Adrenal gland (tissue), 12 donors: ENCODE data around the gene MAX. TPM values are rescaled to one million over a fixed set of nuclear protein-coding genes. Genes with fewer than 3 reads are reported as not detected.

Source experiments
- DNase-seq, 7 donors: peaks; one replicate each; pipeline ENCODE4 v3.0.0-alpha.2; 2019 to 2020
- H3K27ac ChIP-seq, 5 donors: fragments of 200-600 bp; sonication (generic) in 4 of 5; 1 replicate in 3 of 5; 2 replicates in 2 of 5; pipeline versions ENCODE4 v1.5.1 to v1.8.0; 2016 to 2020; ENCODE audit warnings: mild to moderate bottlenecking in 1 of 5
- H3K27me3 ChIP-seq: fragments of 200-600 bp; 2 replicates; pipeline ENCODE4 v1.8.0; 2021
- H3K36me3 ChIP-seq, 2 donors: fragments of 200-600 bp; replicated peaks in 1 of 2; 1 replicate in 1 of 2; 2 replicates in 1 of 2; pipeline versions ENCODE4 v1.5.1 to v1.8.0; 2018 to 2022
- H3K4me1 ChIP-seq, 2 donors: fragments of 200-600 bp; replicated peaks in 1 of 2; 1 replicate in 1 of 2; 2 replicates in 1 of 2; pipeline versions ENCODE4 v1.5.1 to v1.8.0; 2018 to 2021
- H3K4me3 ChIP-seq, 4 donors: fragments of 200-600 bp; sonication (generic) in 3 of 4; one replicate each; pipeline ENCODE4 v1.5.1; 2016 to 2018
- H3K9me3 ChIP-seq, 3 donors: fragments of 200-600 bp; sonication (generic) in 1 of 3; replicated peaks in 1 of 3; 1 replicate in 2 of 3; 2 replicates in 1 of 3; pipeline versions ENCODE4 v1.5.1 to v1.8.0; 2016 to 2021
- POLR2A ChIP-seq, 2 donors: fragments of 450-650 bp; IDR thresholded peaks; one replicate each; pipeline ENCODE4 v1.6.1; 2017; ENCODE audit warnings: antibody characterized with exemption in 2 of 2, mild to moderate bottlenecking in 2 of 2, moderate library complexity in 1 of 2
- WGBS, 4 donors: extraction: QIAGEN DNeasy Blood & Tissue Kit in 2 of 4; methylation state at CpG; one replicate each; pipeline versions ENCODE4 v1.1.5 to v1.1.7; 2013 to 2017; 5-methylcytosine and 5-hydroxymethylcytosine counted together
- intact Hi-C, 2 donors: fragments of 100-400 bp; cut with DNase I; formaldehyde crosslinking; loops; one replicate each; pipeline versions ENCODE4 v1.14.1 to v1.15.0; 2022 to 2023
- polyA plus RNA-seq, 3 donors: library from polyadenylated mRNA; stranded (reverse); fragments of 200-250 nt in 2 of 3; fragments of 350-450 nt in 1 of 3; fragmentation: Illumina TruSeq in 1 of 3; extraction: RNeasy Lipid Tissue Mini Kit (QIAGEN cat#74804) in 1 of 3; gene quantifications; one replicate each; pipeline ENCODE4 v1.2.3, GENCODE V29; 2013 to 2014
- total RNA-seq, 9 donors: library from RNA; depleted of rRNA in 4 of 9; stranded (reverse); fragments of >200 nt in 4 of 9; fragments of 120-200 nt in 1 of 9; fragmentation: NEBNext Ultra II Directional in 1 of 9; extraction: Animal tissue kit (Norgen Biotek cat#: 25700) in 1 of 9; gene quantifications; one replicate each; pipeline versions ENCODE4 v1.1.0 to v1.2.4, GENCODE V29; 2013 to 2023
- TF ChIP-seq, protein P1 (sequence below), 6 experiments: fragments of 450-650 bp in 4 of 6; fragments of 200-600 bp in 2 of 6; sonication (generic) in 1 of 6; IDR thresholded peaks; 1 replicate in 5 of 6; 2 replicates in 1 of 6; pipeline versions ENCODE4 v1.5.1 to v1.8.0; 2016 to 2021; ENCODE audit warnings: antibody characterized with exemption in 6 of 6, mild to moderate bottlenecking in 2 of 6, moderate library complexity in 1 of 6
- donor health status: healthy with polysubstance abuse.
- donor health status: Bipolar disorder and iron deficiency.
- donor health status: DM: yes; HTN: yes; CAD: no.
- donor health status: DM: no; HTN: no; CAD: no.
- donor health status: DM: no; HTN: no; CAD: no.
- donor health status: DM: yes; HTN: yes; CAD: no.

The MAX gene
- total and polyA plus RNA-seq, 12 donors, result 31.5 to 114 (median 55.2) TPM

DNA sequence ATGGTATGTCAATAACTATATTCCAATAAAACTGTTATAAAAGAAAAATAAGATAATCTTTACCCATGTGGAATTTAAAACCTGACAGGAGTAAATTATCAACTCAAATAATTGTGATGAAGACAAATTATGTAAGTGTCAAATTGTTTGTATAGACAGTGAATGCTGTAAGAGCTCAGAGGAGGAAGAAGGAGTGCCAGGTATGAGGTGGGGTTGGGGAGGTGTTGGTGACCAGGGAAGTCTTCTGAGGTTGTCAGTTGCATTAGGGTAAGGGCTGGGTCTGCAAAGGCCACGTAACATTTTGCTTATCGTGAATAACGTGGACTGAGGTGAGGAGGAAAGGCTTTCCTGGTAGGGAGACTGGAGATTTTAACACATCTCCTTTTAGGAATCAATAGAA lies 2.5 kb upstream of the MAX start:
- Histone ChIP-seq H3K9me3 (no peaks in the 10 kb centered on the region), H3K4me1 (peaks cover 8 to 16% of the 10 kb centered on the region in 2 donors), H3K27me3 (no peaks in the 10 kb centered on the region), H3K27ac (no peak overlapping the region), H3K36me3 (no peaks in the 10 kb centered on the region), H3K4me3 (no peak overlapping the region)
- no peak for TF ChIP-seq POLR2A (IDR thresholded peaks at IDR 0.05)
- TF ChIP-seq, protein P1, sequence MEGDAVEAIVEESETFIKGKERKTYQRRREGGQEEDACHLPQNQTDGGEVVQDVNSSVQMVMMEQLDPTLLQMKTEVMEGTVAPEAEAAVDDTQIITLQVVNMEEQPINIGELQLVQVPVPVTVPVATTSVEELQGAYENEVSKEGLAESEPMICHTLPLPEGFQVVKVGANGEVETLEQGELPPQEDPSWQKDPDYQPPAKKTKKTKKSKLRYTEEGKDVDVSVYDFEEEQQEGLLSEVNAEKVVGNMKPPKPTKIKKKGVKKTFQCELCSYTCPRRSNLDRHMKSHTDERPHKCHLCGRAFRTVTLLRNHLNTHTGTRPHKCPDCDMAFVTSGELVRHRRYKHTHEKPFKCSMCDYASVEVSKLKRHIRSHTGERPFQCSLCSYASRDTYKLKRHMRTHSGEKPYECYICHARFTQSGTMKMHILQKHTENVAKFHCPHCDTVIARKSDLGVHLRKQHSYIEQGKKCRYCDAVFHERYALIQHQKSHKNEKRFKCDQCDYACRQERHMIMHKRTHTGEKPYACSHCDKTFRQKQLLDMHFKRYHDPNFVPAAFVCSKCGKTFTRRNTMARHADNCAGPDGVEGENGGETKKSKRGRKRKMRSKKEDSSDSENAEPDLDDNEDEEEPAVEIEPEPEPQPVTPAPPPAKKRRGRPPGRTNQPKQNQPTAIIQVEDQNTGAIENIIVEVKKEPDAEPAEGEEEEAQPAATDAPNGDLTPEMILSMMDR (IDR thresholded peaks at IDR 0.05), result no peak
- 87 to 95% (median 93%) methylated on average over 3 of the region's 3 CpGs for WGBS, 4 donors
- DNase-seq, result no peak
- intact Hi-C loops, result no loop called here

DNA sequence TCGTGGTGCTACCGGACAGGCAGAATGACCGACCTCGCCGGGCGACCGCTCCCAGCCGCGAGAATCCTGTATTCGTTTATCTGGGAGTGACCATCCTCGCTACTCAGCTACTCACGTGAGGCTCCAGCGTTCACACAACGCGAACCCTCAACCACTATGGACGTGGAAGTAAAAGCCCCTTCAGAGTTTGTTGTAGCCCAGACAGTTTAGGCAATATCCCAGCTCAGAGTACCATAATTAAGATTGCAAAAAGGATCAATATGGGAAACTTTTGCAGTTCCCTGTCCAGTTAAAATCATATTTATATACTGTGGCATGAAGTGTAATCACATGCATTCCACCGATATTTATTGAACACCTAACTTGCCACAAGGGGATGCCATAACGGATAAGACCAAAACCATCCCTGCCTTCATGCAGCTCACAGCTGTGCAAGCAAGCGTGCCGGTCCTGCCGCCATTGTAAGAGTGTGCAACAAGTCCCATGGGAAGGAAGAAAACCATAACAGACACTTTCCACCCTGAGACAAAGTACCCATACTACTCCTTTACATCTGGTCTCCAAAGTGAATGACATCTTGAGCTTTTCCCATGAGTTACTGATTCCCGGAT lies 938 bp upstream of the MAX start:
- Histone ChIP-seq H3K27me3 (no peaks in the 10 kb centered on the region), H3K4me3 (peak overlapping the region; percentile 4 to 90 (median 74)), H3K4me1 (peaks cover 12 to 32% of the 10 kb centered on the region in 2 donors), H3K36me3 (no peaks in the 10 kb centered on the region), H3K27ac (peak overlapping the region in 4 of 5 donors; percentile 27 to 69 (median 60)), H3K9me3 (no peaks in the 10 kb centered on the region)
- 8 to 18% (median 11%) methylated on average over 12 to 22 of the region's 22 CpGs for WGBS, 4 donors
- DNase-seq, result peak in 2 of 7 donors; percentile 23 to 37
- intact Hi-C loops, result no loop called here
- TF ChIP-seq, protein P1 (IDR thresholded peaks at IDR 0.05), result peak in 1 of 6 experiments; percentile 8
- TF ChIP-seq POLR2A (IDR thresholded peaks at IDR 0.05), result no peak

DNA sequence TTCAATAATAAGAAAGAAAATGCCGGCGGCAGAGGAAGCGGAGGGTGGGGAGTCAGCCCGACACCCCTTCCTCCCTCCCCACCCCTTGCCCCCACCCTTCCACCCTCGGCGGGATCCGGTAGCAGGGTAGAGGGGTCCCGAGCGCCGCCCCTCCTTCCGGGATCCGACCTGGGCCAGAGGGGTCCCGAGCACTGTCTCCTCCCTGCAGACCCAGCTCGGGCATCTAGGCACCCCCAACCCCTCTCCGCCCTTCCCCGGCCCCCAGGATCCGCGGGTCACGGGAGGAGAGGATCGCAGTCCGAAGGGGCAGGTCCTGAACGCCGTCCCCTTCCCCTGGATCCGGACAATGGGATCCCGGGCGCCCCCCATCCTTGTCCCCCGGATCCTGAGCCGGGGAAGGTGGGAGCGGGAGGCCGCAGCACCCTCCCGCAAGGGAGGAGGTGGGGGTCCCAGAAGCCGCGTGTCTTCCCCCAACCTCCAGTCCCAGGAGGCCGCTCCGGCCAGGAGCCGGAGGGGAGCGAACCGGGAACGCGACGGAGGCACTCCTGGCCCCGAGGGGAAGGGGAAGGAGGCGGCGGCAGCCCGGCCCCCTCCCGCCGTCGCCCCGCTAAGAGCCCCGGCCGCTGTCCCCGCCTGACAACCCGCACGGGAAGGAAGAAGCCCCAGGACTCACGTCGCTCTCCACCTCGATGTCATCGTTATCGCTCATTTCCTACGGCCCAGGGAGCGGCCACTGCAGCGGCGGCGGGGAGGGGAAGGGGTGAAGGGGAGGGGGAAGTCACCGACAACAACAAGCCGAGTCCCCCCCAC lies 481 bp downstream of the MAX start:
- intact Hi-C loops, result no loop called here

More for the DNA sequence above, 481 bp downstream of the MAX start:
- H3K9me3 ChIP-seq, result no peaks in the 10 kb centered on the region
- H3K27ac ChIP-seq, result peak overlapping the region; percentile 63 to 95 (median 91)
- TF ChIP-seq POLR2A (IDR thresholded peaks at IDR 0.05), result no peak
- TF ChIP-seq, protein P1 (IDR thresholded peaks at IDR 0.05), result no peak
- peak overlapping the region; percentile 52 to 94 (median 78) for H3K4me3 ChIP-seq
- peaks cover 24 to 45% of the 10 kb centered on the region in 2 donors for H3K4me1 ChIP-seq
- WGBS, 4 donors, result 0 to 2% (median 0%) methylated on average over 17 to 63 of the region's 66 CpGs
- H3K36me3 ChIP-seq, result no peaks in the 10 kb centered on the region
- H3K27me3 ChIP-seq, result no peaks in the 10 kb centered on the region
- DNase-seq, result peak in 6 of 7 donors; percentile 23 to 55 (median 34)
